Endodermal cell (in vitro differentiated cells): ENCODE results near the gene NUP98. TPM values are rescaled to one million over a fixed set of nuclear protein-coding genes. Genes with fewer than 3 reads are reported as not detected.

ENCODE experiments used
- DNase-seq: peaks from one replicate; pipeline ENCODE4 v3.0.0-alpha.2; 2017
- H3K27ac ChIP-seq: 2 replicates; pipeline ENCODE4 v1.5.1; 2013; ENCODE audit warnings: mild to moderate bottlenecking, low read depth, low read length, moderate library complexity
- H3K27me3 ChIP-seq: 2 replicates; pipeline ENCODE4 v1.6.1; 2013; ENCODE audit warnings: mild to moderate bottlenecking, low read length, moderate library complexity; ENCODE audit not compliant: insufficient read depth, control insufficient read depth, poor library complexity, severe bottlenecking
- H3K36me3 ChIP-seq: 2 replicates; pipeline ENCODE4 v1.7.0; 2013; ENCODE audit warnings: mild to moderate bottlenecking, low read length, moderate library complexity; ENCODE audit not compliant: control insufficient read depth, insufficient read depth
- H3K4me1 ChIP-seq: one replicate; pipeline ENCODE4 v1.7.0; 2013; ENCODE audit warnings: low read length; ENCODE audit not compliant: control insufficient read depth, insufficient read depth
- H3K4me3 ChIP-seq: 2 replicates; pipeline ENCODE4 v1.5.1; 2013; ENCODE audit warnings: mild to moderate bottlenecking, low read length, moderate library complexity
- H3K9ac ChIP-seq: 2 replicates; pipeline ENCODE4 v1.6.1; 2013; ENCODE audit warnings: mild to moderate bottlenecking, low read length, moderate library complexity; ENCODE audit not compliant: poor library complexity, severe bottlenecking; ENCODE audit errors: extremely low read depth
- H3K9me3 ChIP-seq: 2 replicates; pipeline ENCODE4 v1.6.1; 2013; ENCODE audit warnings: mild to moderate bottlenecking, low read length, moderate library complexity; ENCODE audit not compliant: control insufficient read depth
- H3K27ac Mint-ChIP-seq: 2 replicates; pipeline ENCODE4 v1.8.0; 2020; ENCODE audit warnings: mixed read lengths
- H3K27me3 Mint-ChIP-seq: 2 replicates; pipeline ENCODE4 v1.8.0; 2021; ENCODE audit warnings: mild to moderate bottlenecking, mixed read lengths; ENCODE audit not compliant: insufficient read depth
- H3K36me3 Mint-ChIP-seq: 2 replicates; pipeline ENCODE4 v1.8.0; 2020; ENCODE audit warnings: low read depth, mixed read lengths
- H3K4me1 Mint-ChIP-seq: 2 replicates; pipeline ENCODE4 v1.8.0; 2020; ENCODE audit warnings: mixed read lengths
- H3K4me3 Mint-ChIP-seq: 2 replicates; pipeline ENCODE4 v1.8.0; 2020; ENCODE audit warnings: mild to moderate bottlenecking, moderate library complexity, mixed read lengths
- H3K9me3 Mint-ChIP-seq: 2 replicates; pipeline ENCODE4 v1.8.0; 2020; ENCODE audit warnings: mild to moderate bottlenecking, mixed read lengths
- WGBS, 2 experiments: methylation state at CpG; one replicate each; pipeline versions ENCODE4 v1.1.5 to v1.1.7; 2013; ENCODE audit warnings: missing lambda C conversion rate in 2 of 2, mixed read lengths in 1 of 2; ENCODE audit not compliant: insufficient coverage in 1 of 2, insufficient read length in 1 of 2; 5-methylcytosine and 5-hydroxymethylcytosine counted together
- total RNA-seq, 2 donors: library from RNA; stranded (reverse); fragmentation: NEBNext Ultra II Directional in 1 of 2; extraction: Animal tissue kit (Norgen Biotek cat#: 25700) in 1 of 2; gene quantifications; 2 replicates in 1 of 2; 3 replicates in 1 of 2; pipeline ENCODE4 v1.2.1, GENCODE V29; 2021
- TF ChIP-seq, protein P1 (sequence below): fragments of 200-600 bp; sonication (generic); conservative IDR thresholded peaks from 2 replicates; pipeline ENCODE4 v1.5.0; 2021; ENCODE audit warnings: antibody characterized with exemption, mild to moderate bottlenecking

The NUP98 gene
- total RNA-seq, 2 donors from 2014 or later = 81.6 to 92.6 TPM

GRCh38 chr11:3834349-3834663 is 37.0 kb upstream of the NUP98 start:
- TF ChIP-seq, protein P1, sequence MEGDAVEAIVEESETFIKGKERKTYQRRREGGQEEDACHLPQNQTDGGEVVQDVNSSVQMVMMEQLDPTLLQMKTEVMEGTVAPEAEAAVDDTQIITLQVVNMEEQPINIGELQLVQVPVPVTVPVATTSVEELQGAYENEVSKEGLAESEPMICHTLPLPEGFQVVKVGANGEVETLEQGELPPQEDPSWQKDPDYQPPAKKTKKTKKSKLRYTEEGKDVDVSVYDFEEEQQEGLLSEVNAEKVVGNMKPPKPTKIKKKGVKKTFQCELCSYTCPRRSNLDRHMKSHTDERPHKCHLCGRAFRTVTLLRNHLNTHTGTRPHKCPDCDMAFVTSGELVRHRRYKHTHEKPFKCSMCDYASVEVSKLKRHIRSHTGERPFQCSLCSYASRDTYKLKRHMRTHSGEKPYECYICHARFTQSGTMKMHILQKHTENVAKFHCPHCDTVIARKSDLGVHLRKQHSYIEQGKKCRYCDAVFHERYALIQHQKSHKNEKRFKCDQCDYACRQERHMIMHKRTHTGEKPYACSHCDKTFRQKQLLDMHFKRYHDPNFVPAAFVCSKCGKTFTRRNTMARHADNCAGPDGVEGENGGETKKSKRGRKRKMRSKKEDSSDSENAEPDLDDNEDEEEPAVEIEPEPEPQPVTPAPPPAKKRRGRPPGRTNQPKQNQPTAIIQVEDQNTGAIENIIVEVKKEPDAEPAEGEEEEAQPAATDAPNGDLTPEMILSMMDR = no peak
- Mint-ChIP-seq H3K36me3 (peaks cover 31% of the 10 kb centered on the region), H3K9me3 (no peaks in the 10 kb centered on the region), H3K27me3 (no peaks in the 10 kb centered on the region), H3K4me3 (no peak overlapping the region), H3K4me1 (peaks cover 29% of the 10 kb centered on the region), H3K27ac (peak overlapping the region; percentile 39)
- 89 to 90% methylated on average over 2 to 4 of the region's 4 CpGs for WGBS, 2 experiments
- Histone ChIP-seq H3K4me1 (peaks cover 19% of the 10 kb centered on the region), H3K9me3 (no peaks in the 10 kb centered on the region), H3K36me3 (peaks cover 59% of the 10 kb centered on the region), H3K27me3 (no peaks in the 10 kb centered on the region), H3K4me3 (no peak overlapping the region), H3K27ac (no peak overlapping the region), H3K9ac (no peak overlapping the region)
- DNase-seq = no peak

GRCh38 chr11:3833449-3833848 is 36.1 kb upstream of the NUP98 start:
- no peak overlapping the region for H3K4me3 Mint-ChIP-seq
- Histone ChIP-seq H3K27ac (no peak overlapping the region), H3K9ac (no peak overlapping the region), H3K4me1 (peaks cover 19% of the 10 kb centered on the region), H3K9me3 (no peaks in the 10 kb centered on the region), H3K4me3 (no peak overlapping the region), H3K27me3 (no peaks in the 10 kb centered on the region), H3K36me3 (peaks cover 54% of the 10 kb centered on the region)
- TF ChIP-seq, protein P1 = no peak
- H3K4me1 Mint-ChIP-seq = peaks cover 25% of the 10 kb centered on the region
- H3K27me3 Mint-ChIP-seq = no peaks in the 10 kb centered on the region
- H3K9me3 Mint-ChIP-seq = no peaks in the 10 kb centered on the region
- no peak for DNase-seq
- H3K36me3 Mint-ChIP-seq = peaks cover 35% of the 10 kb centered on the region
- WGBS, 2 experiments = 81 to 83% methylated on average over 1 to 2 of the region's 2 CpGs
- no peak overlapping the region for H3K27ac Mint-ChIP-seq

GRCh38 chr11:3832816-3833215 is 35.5 kb upstream of the NUP98 start:
- no peaks in the 10 kb centered on the region for H3K9me3 Mint-ChIP-seq
- H3K4me3 ChIP-seq = no peak overlapping the region
- 98 to 100% methylated on average over 2 of the region's 2 CpGs for WGBS, 2 experiments
- peaks cover 51% of the 10 kb centered on the region for H3K36me3 ChIP-seq
- H3K4me1 Mint-ChIP-seq = peaks cover 23% of the 10 kb centered on the region
- H3K27ac Mint-ChIP-seq = no peak overlapping the region
- DNase-seq = no peak
- H3K36me3 Mint-ChIP-seq = peaks cover 40% of the 10 kb centered on the region
- no peaks in the 10 kb centered on the region for H3K27me3 ChIP-seq
- no peak overlapping the region for H3K9ac ChIP-seq
- H3K4me3 Mint-ChIP-seq = no peak overlapping the region
- no peaks in the 10 kb centered on the region for H3K27me3 Mint-ChIP-seq
- H3K9me3 ChIP-seq = no peaks in the 10 kb centered on the region
- H3K27ac ChIP-seq = no peak overlapping the region
- peaks cover 15% of the 10 kb centered on the region for H3K4me1 ChIP-seq
- TF ChIP-seq, protein P1 = no peak
